Right renal pelvis (tissue), 4 donors: ENCODE data around the gene SLC1A4. TPM values are rescaled to one million over a fixed set of nuclear protein-coding genes. Genes with fewer than 3 reads are reported as not detected.
"Not testable (repeated sequence)": the region's sequence is repeated elsewhere in the genome, so short reads cannot be mapped to it uniquely, and the experiment has no call there.

Experiments
- DNase-seq, 4 donors: peaks; one replicate each; pipeline ENCODE4 v3.0.0-alpha.2; 2013; ENCODE audit warnings: low read depth in 4 of 4, low spot score in 3 of 4, missing footprints in 1 of 4
- polyA plus RNA-seq, 4 donors: library from polyadenylated mRNA; unstranded; fragments of 120-200 nt; gene quantifications; one replicate each; pipeline ENCODE4 v1.2.1, GENCODE V29; 2013; ENCODE audit not compliant: insufficient read length in 4 of 4

Gene SLC1A4
- polyA plus RNA-seq, 4 donors: 6.2 to 9.2 (median 7.5) TPM

GRCh38 chr2:65024149-65024829 lies 35.1 kb downstream of the SLC1A4 start:
- DNase-seq: no peak

- no peak for DNase-seq
These were observed 36.4 kb downstream of the SLC1A4 start for GRCh38 chr2:65025453-65026123.

DNA sequence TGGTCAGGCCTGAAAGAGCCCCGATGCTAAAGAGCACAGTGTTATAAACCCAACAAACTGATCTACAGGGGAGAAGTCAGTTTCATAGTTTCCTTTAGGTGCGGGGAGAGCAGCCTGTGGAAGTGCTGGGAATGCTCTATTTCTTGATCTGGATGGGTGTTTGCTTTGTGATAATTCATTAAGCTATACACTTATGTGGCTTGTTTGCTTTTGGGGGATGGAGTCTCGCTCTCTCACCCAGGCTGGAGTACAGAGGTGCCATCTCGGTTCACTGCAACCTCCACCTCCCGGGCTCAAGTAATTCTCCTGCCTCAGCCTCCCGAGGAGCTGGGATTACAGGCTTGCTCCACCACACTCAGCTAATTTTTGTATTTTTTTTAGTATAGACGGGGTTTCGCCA lies 37.0 kb downstream of the SLC1A4 start:
- no peak for DNase-seq

- no peak for DNase-seq
These were observed 37.7 kb downstream of the SLC1A4 start for GRCh38 chr2:65026704-65027464.

DNA sequence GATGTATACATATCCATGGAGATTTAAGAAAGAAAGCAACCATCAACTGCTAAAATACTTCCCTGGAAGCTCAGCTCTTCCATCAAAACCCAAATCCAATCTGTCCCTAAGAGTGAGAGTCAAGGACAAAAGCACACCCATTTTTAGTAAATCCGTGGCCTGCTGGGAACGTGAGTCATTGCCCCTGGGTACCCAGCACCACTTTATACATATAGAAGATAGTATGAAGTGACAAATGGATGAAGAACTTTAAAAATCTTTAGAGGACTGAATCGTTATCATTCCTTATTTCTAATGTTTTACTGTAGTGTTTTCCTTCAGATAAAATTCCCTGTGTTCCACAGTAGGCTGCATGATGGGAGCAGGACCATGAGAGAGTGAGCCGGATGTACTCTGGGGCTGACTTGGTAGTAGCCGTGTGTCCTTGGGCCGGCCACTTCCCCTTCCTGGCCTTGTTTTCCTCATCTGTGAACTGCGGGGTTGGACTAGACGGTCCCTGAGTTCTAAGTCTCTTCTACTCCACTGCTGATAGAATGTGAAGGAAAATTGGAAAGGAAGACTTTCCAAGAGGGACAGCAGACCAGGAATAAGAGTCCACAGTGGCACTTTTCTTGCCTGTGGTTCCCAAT lies 38.5 kb downstream of the SLC1A4 start:
- no peak for DNase-seq

GRCh38 chr2:65030476-65031332 lies 41.5 kb downstream of the SLC1A4 start:
- DNase-seq: no peak

DNA sequence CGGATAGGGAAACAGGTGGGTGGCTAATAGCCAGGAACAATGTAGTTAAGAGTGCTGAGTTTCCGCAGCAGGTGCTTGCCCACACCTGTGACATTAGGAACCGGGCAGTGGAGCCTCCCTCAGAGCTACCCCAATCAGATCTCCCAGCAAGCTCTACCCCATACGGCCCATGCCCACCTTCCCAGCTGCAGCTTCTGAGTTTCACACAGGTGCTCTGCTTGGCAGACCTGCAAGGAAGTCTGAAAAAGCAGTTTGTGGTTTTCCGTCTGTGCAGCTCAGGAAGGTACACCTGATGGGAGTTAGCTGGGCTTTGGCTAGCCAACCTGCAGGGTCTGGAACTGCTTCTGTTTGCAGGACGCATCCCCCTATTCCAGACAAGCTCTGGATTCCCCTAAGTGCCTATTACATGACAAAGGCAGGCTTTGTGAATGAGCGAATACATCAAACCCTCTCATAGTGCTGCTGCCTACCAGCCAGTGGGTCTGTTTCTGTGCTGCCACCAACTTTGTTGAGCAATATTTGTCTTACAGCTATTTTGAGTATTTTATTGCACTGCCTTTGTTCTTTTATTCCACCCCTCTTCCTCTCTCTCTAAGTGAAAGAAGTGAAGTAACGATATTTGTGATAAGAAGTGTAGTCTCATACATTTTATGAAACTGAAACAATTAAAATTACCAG lies 42.3 kb downstream of the SLC1A4 start:
- no peak for DNase-seq

GRCh38 chr2:65032019-65032975 lies 43.1 kb downstream of the SLC1A4 start:
- DNase-seq: no peak

DNA sequence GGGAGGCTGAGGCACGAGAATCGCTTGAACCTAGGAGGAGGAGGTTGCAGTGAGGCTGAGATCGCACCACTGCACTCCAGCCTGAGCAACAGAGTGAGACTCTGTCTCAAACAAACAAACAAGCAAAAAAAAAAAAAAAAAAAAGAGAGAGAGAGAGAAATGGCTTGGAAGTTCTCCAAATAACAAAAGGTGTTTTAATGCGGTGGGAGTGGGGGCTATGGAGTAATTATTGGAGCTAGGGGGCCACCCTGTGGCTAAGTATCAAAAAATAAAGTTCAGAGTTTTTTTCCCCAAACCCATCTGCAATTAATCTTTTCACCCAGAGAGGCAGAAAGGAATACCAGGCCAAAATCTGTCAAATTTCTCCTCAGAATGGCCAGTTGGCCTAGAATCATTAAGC lies 44.0 kb downstream of the SLC1A4 start:
- no peak for DNase-seq

DNA sequence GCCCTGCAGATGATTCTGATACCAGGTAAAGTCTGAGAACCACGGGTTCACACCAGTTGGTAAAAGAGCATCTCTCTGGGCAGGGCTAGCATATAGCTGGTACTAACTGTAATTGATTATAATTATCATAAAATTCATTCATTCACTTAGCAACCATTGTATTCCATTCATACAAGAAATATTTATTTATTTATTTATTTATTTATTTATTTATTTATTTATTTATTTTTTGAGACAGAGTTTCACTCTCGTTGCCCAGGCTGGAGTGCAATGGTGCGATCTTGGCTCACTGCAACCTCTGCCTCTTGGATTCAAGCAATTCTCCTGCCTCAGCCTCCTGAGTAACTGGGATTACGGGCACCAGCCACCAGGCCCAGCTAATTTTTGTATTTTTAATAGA lies 44.5 kb downstream of the SLC1A4 start:
- not testable (repeated sequence) for DNase-seq

DNA sequence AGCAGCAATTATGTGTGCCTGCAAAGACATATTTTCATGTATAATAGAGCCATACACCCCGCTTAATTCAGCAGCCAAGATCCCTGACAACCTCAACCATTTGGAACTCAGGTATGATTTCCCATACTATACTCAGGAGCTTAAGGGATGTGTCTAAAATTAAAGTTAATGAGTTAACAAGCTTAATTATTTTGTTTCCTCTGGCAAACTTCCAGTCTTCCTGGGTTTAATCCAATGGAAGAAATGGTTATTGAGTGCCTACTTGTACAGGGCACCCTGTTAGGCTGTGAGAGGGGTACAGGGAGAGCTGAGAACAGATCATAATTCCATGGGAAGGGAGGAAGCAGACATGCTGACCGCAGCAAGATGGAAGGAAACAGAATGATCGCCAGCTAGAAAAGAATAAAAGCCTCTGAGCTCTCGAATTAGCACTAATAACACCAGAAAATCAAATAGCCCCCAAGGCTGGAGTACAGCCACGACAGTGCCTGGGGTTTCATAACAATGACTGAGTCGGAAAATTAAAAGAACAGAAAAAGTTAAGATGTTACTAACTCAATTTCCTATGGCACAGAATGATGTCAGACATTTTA lies 46.2 kb downstream of the SLC1A4 start:
- no peak for DNase-seq

DNA sequence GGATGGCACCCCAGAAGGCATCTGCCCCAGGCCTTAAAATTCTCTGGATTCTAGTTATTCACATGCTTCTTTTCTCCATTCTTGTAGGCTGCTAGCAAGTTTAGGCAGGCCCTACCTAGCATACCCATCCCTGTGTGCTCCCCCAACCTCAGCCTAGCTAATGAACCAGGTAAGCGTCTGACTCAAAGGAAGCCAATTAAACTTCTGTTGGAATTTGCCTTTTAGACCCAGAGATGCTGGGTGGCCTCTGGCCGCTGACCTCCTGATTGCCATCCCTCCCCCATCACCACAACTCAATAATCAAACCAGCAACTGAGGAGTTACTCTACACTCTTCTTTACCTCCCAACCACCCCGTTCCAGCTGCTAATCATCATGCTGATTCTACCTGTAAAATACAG lies 48.0 kb downstream of the SLC1A4 start:
- DNase-seq: no peak

- DNase-seq: no peak
These were observed 50.4 kb downstream of the SLC1A4 start for GRCh38 chr2:65039640-65040039.

GRCh38 chr2:65040400-65041261 lies 51.4 kb downstream of the SLC1A4 start:
- DNase-seq: peak; percentile 44 to 73 (median 60)

DNA sequence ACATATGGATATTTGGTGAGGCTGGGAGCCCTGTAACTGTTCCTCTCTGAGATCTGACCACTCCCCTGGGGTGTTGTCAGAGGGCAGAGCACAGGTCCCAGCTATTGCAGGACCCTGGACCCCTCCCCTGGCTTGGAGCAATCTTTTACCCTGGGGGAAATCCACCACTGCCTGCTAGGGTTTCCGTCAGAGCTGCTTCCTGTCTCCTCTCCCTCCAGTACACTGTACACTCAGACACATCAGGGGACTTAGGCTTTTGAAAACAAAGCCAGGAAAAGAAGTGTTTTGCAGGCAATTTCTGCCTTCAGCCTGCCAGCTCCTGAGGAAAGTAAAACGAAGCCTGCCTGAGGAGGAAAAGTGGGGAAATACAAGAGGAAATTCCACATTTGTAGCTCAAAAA lies 53.8 kb downstream of the SLC1A4 start:
- no peak for DNase-seq

GRCh38 chr2:65044097-65044735 lies 55.0 kb downstream of the SLC1A4 start:
- no peak for DNase-seq

GRCh38 chr2:65045651-65046050 lies 56.5 kb downstream of the SLC1A4 start:
- no peak for DNase-seq
